Left colon (tissue), 2 donors: Measurements from ENCODE around the gene DDX23. TPM values are rescaled to one million over a fixed set of nuclear protein-coding genes. Genes with fewer than 3 reads are reported as not detected.

Experiments used
- ATAC-seq: fragments of 200-7000 bp; cut with Tn5 transposase; one replicate; pipeline ENCODE4 v1.9.1; 2020; ENCODE audit warnings: mild to moderate bottlenecking, moderate library complexity
- DNase-seq, 2 donors: peaks; one replicate each; pipeline ENCODE4 v3.0.0-alpha.2; 2020
- intact Hi-C, 2 donors: fragments of 100-400 bp; cut with DNase I in 1 of 2; cut with micrococcal nuclease in 1 of 2; formaldehyde crosslinking; loops; one replicate each; pipeline versions ENCODE4 v1.11.2 to v1.14.0; 2022; cut with DNase I, micrococcal nuclease
- total RNA-seq, 2 donors: library from RNA; stranded (reverse); fragmentation: NEBNext Ultra II Directional; extraction: Animal tissue kit (Norgen Biotek cat#: 25700); gene quantifications; one replicate each; pipeline ENCODE4 v1.2.1, GENCODE V29; 2021
- donor health status: DM: no; HTN: no; CAD: no.
- donor health status: DM: yes; HTN: yes; CAD: no.

The DDX23 gene
- total RNA-seq, 2 donors from 2014 or later: 74.6 to 79.8 TPM

DNA sequence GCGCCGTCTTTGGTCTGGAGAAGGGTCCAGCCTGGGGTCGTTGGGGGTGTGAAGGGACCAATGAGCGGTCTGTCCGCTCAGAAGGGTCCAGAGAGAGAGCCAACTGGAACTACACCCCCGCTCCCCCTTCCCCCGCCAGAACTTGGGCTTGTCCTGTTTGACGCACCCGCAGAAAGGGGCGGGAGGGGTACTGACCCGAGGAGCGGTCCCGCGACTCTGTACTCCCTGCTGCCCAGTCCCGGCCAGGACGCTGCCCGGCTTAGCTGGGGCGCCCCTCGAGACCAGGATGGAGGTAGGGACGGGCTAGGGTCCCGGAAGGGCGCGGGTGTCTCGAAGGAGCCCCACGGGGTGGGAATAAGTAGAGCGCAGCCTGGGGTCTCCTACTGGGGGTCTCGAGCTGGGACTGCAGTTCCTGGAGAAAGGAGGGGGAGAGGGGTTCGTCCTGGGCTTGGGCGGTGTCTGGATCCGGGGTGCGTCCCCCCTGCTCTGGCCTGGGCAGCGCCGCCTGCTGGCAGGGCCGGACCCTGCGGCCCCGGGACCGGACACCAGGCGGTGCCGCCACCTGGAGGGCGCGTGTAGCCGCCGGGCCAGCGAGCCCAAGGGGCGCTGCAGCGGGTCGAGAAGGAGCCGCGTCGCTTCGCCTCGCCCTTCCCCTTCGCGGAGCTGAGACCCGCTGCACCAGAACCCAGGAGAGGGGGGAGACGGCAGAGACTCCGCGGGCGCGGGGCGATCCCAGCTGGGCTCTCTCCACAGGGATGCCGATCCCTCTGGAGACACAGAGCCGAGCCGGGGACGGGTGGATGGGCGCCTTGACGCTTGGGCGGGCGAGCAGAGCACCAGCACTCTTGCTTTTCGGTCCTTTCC, 37.5 kb downstream of the DDX23 start:
- ATAC-seq: peak; percentile 72
- DNase-seq: peak; percentile 81 to 93
- intact Hi-C loops: no loop called here

DNA sequence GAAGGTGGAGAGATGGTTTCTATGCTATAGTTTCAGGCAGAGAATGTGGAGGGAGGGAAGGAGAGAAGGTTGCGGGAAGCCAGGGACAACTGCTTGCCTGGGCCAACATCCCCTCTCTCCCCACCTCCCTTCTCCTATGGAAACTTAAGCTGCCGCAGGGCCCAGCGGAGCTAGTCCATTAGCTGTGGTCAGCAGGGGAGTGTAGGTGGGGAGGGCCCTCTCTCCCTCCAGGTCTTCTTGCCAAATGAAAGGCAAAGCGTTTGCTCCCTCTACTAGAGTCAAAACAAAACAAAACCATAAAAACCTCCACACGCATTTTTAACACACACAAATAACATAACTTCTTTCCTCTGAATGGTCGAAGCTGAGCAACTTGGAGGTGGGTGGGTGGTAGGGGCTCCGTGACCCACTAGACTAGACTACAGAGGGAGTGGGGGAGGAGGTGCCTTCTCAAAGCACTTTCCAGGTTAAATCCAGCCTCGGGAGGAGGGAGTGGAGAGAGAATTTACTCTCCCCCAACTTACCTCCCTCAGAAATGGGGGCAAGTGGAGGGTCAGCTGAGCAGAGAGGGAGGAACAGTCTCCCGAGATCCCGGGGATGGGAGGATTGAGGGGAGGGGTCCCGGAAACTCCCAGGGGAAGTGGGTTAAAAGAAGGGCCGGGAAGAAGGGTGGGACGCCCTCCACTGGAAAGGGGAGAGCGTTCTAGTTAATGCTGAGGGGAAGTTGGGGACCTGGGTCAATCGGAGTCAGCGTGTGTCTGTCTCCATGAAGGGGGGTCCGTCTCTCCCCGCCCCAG, 38.3 kb downstream of the DDX23 start:
- no peak for ATAC-seq

DNA sequence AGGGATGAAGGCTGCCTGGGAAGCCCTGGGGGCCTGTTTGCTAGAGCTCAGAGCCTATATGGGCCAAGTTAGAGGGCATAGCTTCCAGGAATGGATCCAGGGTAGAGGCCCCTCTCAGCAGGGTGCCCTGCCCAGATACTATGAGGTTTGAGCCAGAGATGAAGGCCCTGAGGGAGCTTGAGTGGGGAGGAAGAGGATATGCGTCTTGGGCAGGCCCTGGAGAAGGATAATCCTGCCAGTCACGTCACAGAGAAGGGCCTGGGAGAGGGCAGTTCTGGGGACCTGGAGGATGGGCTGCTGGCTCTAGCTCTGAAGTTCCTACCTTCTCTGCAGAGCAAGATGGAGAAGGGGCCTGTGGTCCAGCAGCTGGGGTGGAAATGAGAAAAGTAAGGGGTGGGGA, 39.6 kb downstream of the DDX23 start:
- DNase-seq (no peak), ATAC-seq (no peak)
- intact Hi-C loops: no loop called here

More for the DNA sequence above, 38.3 kb downstream of the DDX23 start:
- DNase-seq: no peak
- intact Hi-C loops: no loop called here

DNA sequence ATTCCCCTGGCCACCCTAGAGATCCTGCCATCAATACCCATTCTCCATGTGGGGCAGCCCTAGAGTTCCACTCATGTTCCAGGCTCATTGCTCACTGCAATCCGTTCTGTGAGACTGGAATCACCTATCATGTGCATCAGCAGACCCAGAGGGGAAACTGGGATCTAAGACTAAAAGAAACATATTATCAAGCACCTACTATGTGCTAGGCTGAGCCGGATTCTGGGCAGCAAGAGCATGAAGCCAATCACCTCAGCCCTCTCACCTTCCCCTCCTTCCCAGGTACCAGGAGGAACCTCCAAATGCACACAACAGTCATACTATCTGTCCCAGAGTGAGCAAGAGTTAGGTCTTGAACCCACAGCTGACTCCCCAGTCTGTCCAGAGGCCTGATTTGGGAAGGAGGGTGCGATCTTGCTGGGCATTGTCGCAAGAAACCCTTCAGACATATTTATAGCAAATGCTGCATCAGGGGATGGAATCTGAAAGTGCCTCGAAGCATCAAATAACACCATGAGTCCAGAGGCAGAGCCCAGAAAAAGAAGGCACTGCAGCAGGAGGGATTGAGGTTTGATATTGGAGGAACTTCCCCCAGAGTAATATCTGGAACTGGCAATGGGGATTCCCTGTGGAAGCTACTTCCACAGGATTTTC, 40.4 kb downstream of the DDX23 start:
- DNase-seq (no peak), ATAC-seq (no peak)
- intact Hi-C loops: no loop called here

DNA sequence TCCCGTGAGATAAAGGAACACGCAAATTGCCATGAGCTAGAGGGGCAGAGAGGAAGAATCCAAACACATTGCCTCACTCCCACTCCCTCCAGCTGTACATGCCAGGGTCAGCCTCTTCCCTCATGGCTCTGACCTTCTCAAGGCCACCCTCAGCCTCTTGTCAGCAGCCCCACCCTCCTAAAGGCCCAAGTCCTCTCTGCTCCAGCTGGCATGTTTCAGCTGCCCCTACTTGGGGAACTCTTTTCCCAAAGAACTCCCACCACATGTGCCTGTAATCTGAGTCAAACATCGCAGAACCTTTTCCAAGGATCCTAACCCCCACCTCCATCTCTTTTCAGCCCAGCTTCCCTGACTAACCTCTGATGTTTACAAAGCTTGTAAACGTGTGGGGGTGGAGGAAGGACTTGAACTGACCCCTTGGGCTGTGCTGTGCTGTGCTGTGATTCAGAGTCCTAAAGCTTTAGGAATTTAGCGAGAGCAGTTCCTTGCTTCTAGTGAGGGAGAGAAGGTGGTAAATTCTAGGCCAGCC, 41.0 kb downstream of the DDX23 start:
- ATAC-seq (no peak), DNase-seq (no peak)
- intact Hi-C loops: no loop called here

DNA sequence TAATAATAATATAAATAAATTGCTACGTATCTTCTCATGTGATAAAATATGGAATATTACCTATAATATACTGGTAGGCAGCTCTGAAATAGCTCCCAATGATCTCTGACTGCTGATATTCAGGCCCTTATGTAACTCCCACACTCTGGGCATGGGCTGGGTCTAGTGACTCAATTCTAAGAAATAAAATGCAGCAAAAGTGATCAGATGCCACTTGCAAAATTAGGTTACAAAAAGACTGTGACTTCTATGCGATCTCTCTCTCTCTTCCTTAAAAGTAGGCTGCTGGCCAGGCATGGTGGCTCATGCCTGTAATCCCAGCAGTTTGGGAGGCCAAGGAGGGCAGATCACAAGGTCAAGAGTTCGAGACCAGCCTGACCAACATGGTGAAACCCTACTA, 44.0 kb downstream of the DDX23 start:
- ATAC-seq (no peak), DNase-seq (no peak)
- intact Hi-C loops: no loop called here

DNA sequence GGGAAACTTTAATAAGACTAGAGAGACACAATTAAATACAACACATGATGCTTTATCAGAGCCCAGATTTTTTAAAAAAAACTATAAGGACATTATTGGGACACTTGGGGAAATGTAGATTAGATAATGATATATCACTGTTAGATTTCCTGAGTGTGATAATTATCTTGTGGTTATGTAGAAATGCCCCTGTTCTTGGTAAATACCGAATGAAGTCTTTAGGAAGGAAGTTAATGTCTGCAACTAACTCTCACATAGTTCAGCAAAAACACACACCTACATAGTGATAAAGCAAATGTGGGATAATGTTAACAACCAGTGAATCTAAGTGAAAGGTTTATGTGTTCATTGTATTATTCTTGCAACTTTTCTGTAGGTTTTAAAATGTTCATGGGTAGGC, 48.3 kb downstream of the DDX23 start:
- intact Hi-C loops: no loop called here
- no peak for DNase-seq
- no peak for ATAC-seq

DNA sequence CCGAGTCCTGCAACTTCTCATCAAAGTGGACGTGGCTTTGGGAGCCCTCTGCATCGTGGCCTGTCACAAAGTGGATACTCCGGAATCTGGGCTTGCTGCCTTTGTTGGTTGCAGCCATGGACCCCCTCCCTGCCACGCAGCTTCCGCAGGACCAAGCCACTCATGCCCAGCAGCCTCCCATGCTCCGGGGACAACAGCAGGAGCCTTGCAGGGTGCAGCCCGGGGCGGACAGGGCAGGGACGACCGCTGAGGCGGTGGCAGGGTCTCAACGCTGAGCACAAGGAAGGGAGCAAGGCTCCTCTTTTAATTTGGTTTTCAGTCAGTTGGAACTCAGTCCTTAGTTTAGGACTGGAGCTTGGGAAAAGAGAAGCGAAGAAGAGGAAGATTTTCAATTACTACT, 51.0 kb downstream of the DDX23 start:
- intact Hi-C loops: no loop called here
- no peak for ATAC-seq
- DNase-seq: no peak

DNA sequence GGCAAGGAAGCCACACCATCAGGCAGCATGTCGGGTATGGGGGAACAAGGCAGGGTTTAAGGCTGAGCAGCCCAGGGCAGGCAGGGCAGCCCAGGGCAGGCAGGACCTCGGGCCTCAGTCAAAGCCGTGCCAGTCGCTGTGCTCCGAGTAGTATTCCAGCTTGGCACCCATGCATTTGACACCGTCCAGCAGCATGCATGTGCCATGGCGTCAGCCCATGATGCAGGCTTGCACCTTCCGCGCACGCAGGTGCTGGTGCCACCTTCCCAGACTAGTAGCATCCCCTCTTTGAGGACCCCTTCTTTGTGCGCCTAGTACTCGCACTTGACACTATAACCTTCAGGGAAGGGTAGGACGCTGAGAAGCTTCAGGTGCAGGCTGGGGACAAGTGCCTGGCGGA, 51.5 kb downstream of the DDX23 start:
- DNase-seq (no peak), ATAC-seq (no peak)
- intact Hi-C loops: no loop called here

DNA sequence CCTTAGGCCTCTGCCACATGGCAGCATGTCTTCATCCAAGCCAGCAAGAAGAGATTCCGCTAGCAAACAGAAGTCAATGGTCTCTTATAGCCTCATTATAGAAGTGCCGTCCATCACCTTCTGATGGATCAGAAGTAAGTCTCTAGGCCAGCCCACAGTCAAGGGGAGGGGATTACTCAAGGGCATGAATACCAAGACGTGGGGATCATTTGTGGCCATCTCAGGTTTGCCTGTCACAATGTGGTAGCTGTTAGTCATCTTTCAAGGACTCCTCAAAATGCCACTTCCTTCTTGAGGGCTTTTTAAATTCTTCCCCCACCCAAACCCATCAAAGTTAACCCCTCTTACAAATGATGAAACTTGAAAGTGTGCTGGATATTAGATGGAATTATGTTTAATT, 55.0 kb downstream of the DDX23 start:
- intact Hi-C loops: loop anchor here (2.0 to 5.0 kb wide), 2 partner anchors 44 to 45 kb away; no protein-coding TSS in a partner anchor
- ATAC-seq: no peak
- no peak for DNase-seq

DNA sequence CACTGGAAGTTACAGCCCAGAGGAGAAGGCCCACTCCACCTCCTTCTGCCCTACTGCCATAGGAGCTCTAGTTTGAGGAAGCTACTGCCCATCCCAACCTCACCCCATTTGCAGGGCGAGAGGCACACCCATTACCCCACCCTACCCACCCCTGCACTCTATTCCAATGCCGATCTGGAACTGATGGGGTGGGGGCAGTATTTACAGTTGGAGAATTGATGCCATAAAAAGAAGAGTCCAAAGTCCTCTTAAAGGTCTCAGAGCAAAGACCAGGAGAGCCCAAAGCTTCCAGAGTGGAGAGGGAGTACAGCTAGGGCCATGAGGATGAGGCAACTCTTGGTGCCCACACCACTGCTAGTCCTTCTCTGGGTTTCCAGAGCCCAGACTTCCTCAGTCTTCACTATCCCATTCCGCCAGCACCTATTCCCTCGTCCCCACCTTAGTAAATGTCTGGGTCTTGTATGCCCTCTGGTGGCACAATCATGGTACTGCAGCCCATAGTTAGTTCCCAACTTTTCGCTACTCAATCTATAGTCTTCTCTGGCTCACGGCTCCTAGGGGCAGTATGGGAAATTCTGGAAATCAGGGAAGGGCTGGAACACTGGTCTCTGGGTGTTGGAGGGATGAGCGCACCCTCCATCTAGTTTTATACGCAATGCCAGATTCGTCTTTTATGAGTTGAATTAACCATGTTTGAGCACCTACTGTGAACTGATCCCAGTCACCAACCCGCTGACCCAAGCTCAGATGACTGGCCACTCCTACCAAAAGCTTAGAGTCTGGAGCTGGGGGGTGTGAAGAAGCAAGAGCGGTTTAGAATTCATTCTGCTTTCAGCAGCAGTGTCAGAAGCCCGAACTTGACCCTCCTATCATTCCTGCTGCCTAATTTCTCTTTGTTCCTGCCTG, 56.2 kb downstream of the DDX23 start:
- DNase-seq (peak; percentile 78 to 82), ATAC-seq (peak; percentile 86)
- intact Hi-C loops: loop anchor here (2.0 to 5.0 kb wide), 2 partner anchors 43 to 44 kb away; no protein-coding TSS in a partner anchor

DNA sequence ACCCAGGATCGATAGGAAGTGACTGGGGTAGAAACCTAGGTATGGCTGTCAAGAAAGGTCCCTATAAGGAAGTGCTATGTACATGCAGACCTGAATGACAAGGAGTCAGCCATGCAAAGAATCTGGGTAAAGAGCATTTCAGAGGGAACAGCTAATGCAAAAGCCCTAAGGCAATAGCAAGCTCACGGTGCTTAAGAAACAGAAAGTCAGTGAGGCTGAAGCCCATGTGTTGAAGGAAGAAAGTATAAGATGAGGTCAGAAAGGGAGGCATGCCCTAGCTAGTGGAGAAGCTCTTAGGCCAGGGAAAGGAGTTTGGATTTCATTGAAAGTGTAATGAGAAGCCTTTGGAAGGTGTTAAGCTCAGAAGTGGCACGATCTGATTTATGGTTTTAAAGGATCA, 57.1 kb downstream of the DDX23 start:
- intact Hi-C loops: loop anchor here in 1 of 2 donors (5.0 kb wide), 1 partner anchor 43 kb away; no protein-coding TSS in a partner anchor
- DNase-seq (no peak), ATAC-seq (peak; percentile 17)

DNA sequence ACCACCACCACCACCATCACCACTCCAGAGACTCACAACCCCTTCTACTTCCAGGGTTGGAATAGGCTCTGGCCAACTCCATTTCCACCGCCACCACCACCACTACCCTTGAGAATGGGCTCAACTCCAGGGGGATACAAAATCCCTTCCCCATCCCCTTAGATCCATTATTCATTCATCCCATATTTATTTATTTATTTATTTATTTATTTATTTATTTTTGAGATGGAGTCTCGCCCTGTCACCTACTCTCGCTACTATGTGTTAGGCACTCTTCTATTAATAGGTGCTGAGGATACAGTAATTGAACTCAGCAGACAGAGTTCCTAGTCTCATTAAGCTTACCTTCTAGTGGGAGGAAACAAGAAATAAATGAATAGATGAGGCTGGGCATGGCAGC, 58.3 kb downstream of the DDX23 start:
- no peak for ATAC-seq
- intact Hi-C loops: no loop called here
- DNase-seq: no peak

DNA sequence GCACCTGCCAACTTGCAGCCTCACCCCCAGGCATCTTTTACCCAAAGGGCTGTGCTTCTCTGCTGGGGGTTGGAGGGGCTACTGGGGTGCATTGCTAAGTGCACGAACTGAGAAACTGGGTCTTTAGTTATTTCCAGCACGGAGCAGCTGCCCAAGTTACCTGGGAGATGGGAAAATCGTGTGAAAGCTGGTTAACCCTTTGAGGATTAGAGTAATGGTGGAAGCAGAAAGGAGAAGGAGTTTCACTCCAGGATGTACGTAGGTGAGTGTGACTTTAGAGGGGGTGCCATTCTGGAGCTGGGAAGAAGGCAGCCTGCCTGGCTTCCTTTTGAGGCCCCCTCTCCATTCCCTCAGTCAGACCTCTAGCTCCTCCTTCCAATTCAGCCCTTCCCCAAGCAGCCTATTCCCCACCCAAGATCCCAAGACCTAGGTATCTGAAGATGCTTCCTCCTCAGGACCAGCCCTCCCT, 62.1 kb downstream of the DDX23 start:
- no peak for DNase-seq
- ATAC-seq: no peak
- intact Hi-C loops: no loop called here

DNA sequence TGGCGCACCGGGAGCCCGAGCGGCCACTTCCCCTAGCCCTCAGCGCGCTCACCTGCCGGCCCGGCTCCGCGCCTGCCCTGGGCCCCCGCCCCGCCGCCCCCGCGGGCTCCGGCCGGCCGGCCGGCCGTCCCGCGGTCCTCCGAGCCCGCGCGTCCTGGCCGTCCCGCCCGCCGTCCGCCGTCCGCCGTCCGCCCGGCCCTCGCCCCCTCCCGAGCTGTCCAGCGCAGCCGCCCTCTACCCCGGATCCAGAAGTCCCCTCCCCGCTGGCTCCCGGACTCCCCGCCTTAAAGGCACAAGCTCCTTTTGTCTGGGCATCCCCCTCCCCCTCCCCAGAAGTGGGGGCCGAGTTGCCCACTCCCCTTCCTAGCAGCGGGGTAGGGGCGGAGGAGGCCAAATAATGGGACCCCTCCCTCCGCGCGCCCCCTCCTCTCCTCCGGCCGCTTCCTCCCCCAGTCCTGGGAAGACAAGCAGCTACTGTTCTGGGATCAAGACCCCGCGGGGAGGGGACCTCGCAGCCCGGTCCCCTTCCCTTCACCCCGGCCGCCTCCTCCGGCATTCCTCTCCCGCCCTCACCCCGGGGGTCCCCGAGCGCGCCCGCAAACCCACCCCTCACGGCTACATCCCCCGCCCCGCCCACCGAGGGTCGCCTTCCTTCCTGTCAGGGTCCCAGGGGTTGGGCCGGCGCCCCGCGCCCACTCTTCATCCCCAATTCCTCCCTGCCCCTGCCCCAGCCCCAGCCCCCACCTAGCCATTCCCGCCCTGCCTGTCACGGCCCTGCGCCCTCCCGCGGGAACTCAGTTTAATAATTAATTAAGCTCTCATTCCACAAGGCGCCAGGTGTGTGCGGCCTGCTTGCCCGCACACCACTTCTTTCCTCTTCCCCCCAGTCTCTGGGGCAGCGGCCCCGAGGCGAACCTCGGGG, 62.8 kb downstream of the DDX23 start, which contains the start of gene ADCY6:
Gene ADCY6, minus strand, starts transcription at position 236 of the 922 bp plus-strand sequence. CDS start 5,655 bp downstream, outside the sequence.
- intact Hi-C loops: no loop called here
- ATAC-seq (peak; percentile 87), DNase-seq (peak; percentile 87 to 89)

DNA sequence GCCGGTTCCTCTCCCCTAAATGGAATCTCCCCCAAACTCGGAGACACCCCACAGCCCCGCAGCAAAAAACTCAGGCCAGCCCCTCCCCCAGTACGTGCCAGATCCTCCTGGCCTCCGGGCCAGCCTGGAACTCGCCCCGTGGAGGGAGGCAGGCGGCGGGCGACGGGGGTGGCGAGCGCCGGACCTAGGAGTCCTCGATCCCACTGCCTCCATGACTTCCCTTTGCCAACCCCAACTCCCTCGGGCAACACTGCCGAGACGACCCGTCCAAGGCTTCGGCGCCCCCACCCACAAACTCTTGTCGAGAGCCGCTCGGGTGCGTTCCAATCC, 63.5 kb downstream of the DDX23 start:
- ATAC-seq (peak; percentile 12), DNase-seq (peak in 1 of 2 donors; percentile 31)
- intact Hi-C loops: no loop called here
